ENCODE measurements around the gene MAP2K2. TPM values are rescaled to one million over a fixed set of nuclear protein-coding genes. Genes with fewer than 3 reads are reported as not detected.

Gene MAP2K2
- total RNA-seq, 1 experiment from 2014 or later, result 177 TPM

- no peaks in the 10 kb centered on the region for H3K9me3 Mint-ChIP-seq
- ChIA-PET POLR2A (no interaction called here), CTCF (no interaction called here)
- peaks cover 9% of the 10 kb centered on the region for H3K4me1 Mint-ChIP-seq
- DNase-seq (ENCODE audit: low spot score) (no peak), ATAC-seq (no peak)
- no peak overlapping the region for H3K27ac Mint-ChIP-seq
- no peaks in the 10 kb centered on the region for H3K36me3 Mint-ChIP-seq
- TF ChIP-seq HMGA2 (CRISPR knock-in tag; IDR thresholded peaks at IDR 0.05) (no peak), SOX15 (CRISPR knock-in tag; IDR thresholded peaks at IDR 0.05) (no peak), GRHL2 (CRISPR knock-in tag; IDR thresholded peaks at IDR 0.05; ENCODE audit: insufficient replicate concordance, severe bottlenecking) (no peak), ZNF263 (CRISPR knock-in tag; IDR thresholded peaks at IDR 0.05; ENCODE audit: low read depth) (no peak), CTCF (IDR thresholded peaks at IDR 0.05) (no peak), TP53 (CRISPR knock-in tag; IDR thresholded peaks at IDR 0.05) (no peak), ZNF121 (CRISPR knock-in tag; IDR thresholded peaks at IDR 0.05) (no peak), ELF4 (CRISPR knock-in tag; IDR thresholded peaks at IDR 0.05; ENCODE audit: low read depth) (no peak), MAX (CRISPR knock-in tag; IDR thresholded peaks at IDR 0.05) (no peak), EMX1 (CRISPR knock-in tag; IDR thresholded peaks at IDR 0.05) (no peak), OVOL2 (CRISPR knock-in tag; IDR thresholded peaks at IDR 0.05; ENCODE audit: borderline replicate concordance) (no peak), ZMAT4 (CRISPR knock-in tag; IDR thresholded peaks at IDR 0.05) (no peak), HMGXB4 (CRISPR knock-in tag; IDR thresholded peaks at IDR 0.05) (no peak)
- peaks cover 33% of the 10 kb centered on the region for H3K27me3 Mint-ChIP-seq (ENCODE audit: low read depth)
- H3K4me3 Mint-ChIP-seq, result no peak overlapping the region
Observed at GRCh38 chr19:4071610-4072009, 52.3 kb downstream of the MAP2K2 start.

- ChIA-PET CTCF (interaction anchor here (0.6 kb wide), 1 partner anchor 139 kb away, joined by 3 read pairs; no protein-coding TSS in a partner anchor), POLR2A (interaction anchor here (0.6 to 0.7 kb wide), 2 partner anchors 48 to 259 kb away, joined by 3 read pairs; no protein-coding TSS in a partner anchor)
- H3K4me3 Mint-ChIP-seq, result no peak overlapping the region
- H3K27me3 Mint-ChIP-seq (ENCODE audit: low read depth), result peaks cover 33% of the 10 kb centered on the region
- H3K27ac Mint-ChIP-seq, result no peak overlapping the region
- no peak for DNase-seq (ENCODE audit: low spot score)
- H3K9me3 Mint-ChIP-seq, result no peaks in the 10 kb centered on the region
- H3K4me1 Mint-ChIP-seq, result peaks cover 8% of the 10 kb centered on the region
- ATAC-seq, result no peak
- H3K36me3 Mint-ChIP-seq, result no peaks in the 10 kb centered on the region
- TF ChIP-seq MXD4 (CRISPR knock-in tag; IDR thresholded peaks at IDR 0.05; ENCODE audit: borderline replicate concordance) (no peak), CREM (CRISPR knock-in tag; IDR thresholded peaks at IDR 0.05) (no peak), E2F4 (CRISPR knock-in tag; IDR thresholded peaks at IDR 0.05; ENCODE audit: borderline replicate concordance, low read depth) (no peak), NFATC4 (CRISPR knock-in tag; IDR thresholded peaks at IDR 0.05) (no peak), GTF2I (CRISPR knock-in tag; conservative IDR thresholded peaks at IDR 0.05) (no peak), IRF1 (CRISPR knock-in tag; IDR thresholded peaks at IDR 0.05) (no peak), JAZF1 (CRISPR knock-in tag; IDR thresholded peaks at IDR 0.05) (no peak), ATF3 (CRISPR knock-in tag; conservative IDR thresholded peaks at IDR 0.05) (no peak), MYBL2 (CRISPR knock-in tag; IDR thresholded peaks at IDR 0.05) (no peak), NFYB (CRISPR knock-in tag; conservative IDR thresholded peaks at IDR 0.05; ENCODE audit: low read depth) (no peak), EMX1 (CRISPR knock-in tag; IDR thresholded peaks at IDR 0.05) (no peak), NFE2L1 (CRISPR knock-in tag; IDR thresholded peaks at IDR 0.05) (no peak), IRF2 (CRISPR knock-in tag; IDR thresholded peaks at IDR 0.05; ENCODE audit: borderline replicate concordance, low read depth) (no peak), ELF4 (CRISPR knock-in tag; IDR thresholded peaks at IDR 0.05; ENCODE audit: low read depth) (no peak), ZNF263 (CRISPR knock-in tag; IDR thresholded peaks at IDR 0.05; ENCODE audit: low read depth) (no peak)
Observed at GRCh38 chr19:4069331-4069959, 54.5 kb downstream of the MAP2K2 start.
